Measurements from ENCODE around the gene SVEP1.

DNA sequence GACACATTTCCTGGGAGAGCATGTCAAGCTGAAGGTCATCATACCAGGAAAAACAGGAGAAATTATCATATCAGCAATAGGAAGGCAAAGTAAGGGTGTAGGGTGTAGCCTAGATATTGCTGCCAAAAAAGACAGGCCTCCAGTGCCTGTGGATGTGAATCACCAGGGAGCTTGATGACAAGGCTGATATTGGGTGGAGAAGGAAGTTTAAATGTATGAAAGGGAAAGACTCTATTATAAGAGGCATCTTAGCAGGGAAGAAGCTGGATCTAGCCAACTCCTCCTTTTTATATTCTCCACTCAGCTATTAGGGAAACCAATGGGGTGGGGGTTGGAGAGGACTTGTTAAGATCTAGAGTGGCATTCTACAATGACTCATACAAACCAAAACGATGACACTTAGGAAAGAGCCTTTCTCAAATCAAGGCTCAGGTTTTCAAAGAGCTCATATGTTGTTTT, 228.5 kb downstream of the SVEP1 start:
- TF ChIP-seq TAF1 (IDR thresholded peaks at IDR 0.05; ENCODE audit: low read depth, low read length) (no peak), POLR2A (IDR thresholded peaks at IDR 0.05; ENCODE audit: low read depth, low read length) (no peak), POLR2AphosphoS5 (IDR thresholded peaks at IDR 0.05; ENCODE audit: low read depth, low read length) (no peak), SPI1 (IDR thresholded peaks at IDR 0.05; ENCODE audit: low read depth, low read length) (no peak), POU2F2 (IDR thresholded peaks at IDR 0.05; ENCODE audit: low read depth, low read length) (no peak)

All from GM12891 (cell line).